Mesendoderm (in vitro differentiated cells): Measurements from ENCODE around the gene ADARB2.

Experiments used
- DNase-seq: peaks from one replicate; pipeline ENCODE4 v3.0.0; 2013
- H2AK5ac ChIP-seq: 2 replicates; pipeline ENCODE4 v1.6.1; 2013; ENCODE audit warnings: low read length, inconsistent platforms
- H2BK120ac ChIP-seq: 2 replicates; pipeline ENCODE4 v1.6.1; 2013; ENCODE audit warnings: low read depth, mild to moderate bottlenecking, low read length, moderate library complexity, mixed read lengths
- H2BK15ac ChIP-seq: replicated peaks from 2 replicates; pipeline ENCODE4 v1.6.1; 2013; ENCODE audit warnings: low read depth, mild to moderate bottlenecking, moderate library complexity
- H2BK5ac ChIP-seq: 2 replicates; pipeline ENCODE4 v1.6.1; 2013; ENCODE audit warnings: low read length, inconsistent platforms
- H3K18ac ChIP-seq: 2 replicates; pipeline ENCODE4 v1.6.1; 2013; ENCODE audit warnings: mild to moderate bottlenecking, low read length, mixed read lengths
- H3K23ac ChIP-seq: one replicate; pipeline ENCODE4 v1.6.1; 2013; ENCODE audit warnings: low read length
- H3K27ac ChIP-seq: 2 replicates; pipeline ENCODE4 v1.5.1; 2013; ENCODE audit warnings: low read depth, mild to moderate bottlenecking, inconsistent platforms, low read length, moderate library complexity
- H3K27me3 ChIP-seq: 2 replicates; pipeline ENCODE4 v1.6.1; 2013; ENCODE audit warnings: low read length, control low read depth, mild to moderate bottlenecking, inconsistent platforms; ENCODE audit not compliant: insufficient read depth, poor library complexity
- H3K36me3 ChIP-seq: 2 replicates; pipeline ENCODE4 v1.6.1; 2013; ENCODE audit warnings: low read length, inconsistent platforms; ENCODE audit not compliant: control insufficient read depth, insufficient read depth
- H3K4ac ChIP-seq: one replicate; pipeline ENCODE4 v1.6.1; 2013; ENCODE audit warnings: low read depth, mild to moderate bottlenecking, low read length, moderate library complexity
- H3K4me1 ChIP-seq: 2 replicates; pipeline ENCODE4 v1.6.1; 2013; ENCODE audit warnings: low read depth, low read length, inconsistent platforms; ENCODE audit not compliant: control insufficient read depth
- H3K4me2 ChIP-seq: 2 replicates; pipeline ENCODE4 v1.6.1; 2013; ENCODE audit warnings: low read length
- H3K4me3 ChIP-seq: 2 replicates; pipeline ENCODE4 v1.5.1; 2013; ENCODE audit warnings: mild to moderate bottlenecking, low read length
- H3K56ac ChIP-seq: one replicate; pipeline ENCODE4 v1.6.1; 2013; ENCODE audit warnings: low read length
- H3K79me1 ChIP-seq: 2 replicates; pipeline ENCODE4 v1.6.1; 2013; ENCODE audit warnings: low read length, inconsistent platforms
- H3K79me2 ChIP-seq: 2 replicates; pipeline ENCODE4 v1.6.1; 2013; ENCODE audit warnings: mild to moderate bottlenecking, low read length; ENCODE audit not compliant: control insufficient read depth, insufficient read depth
- H3K9ac ChIP-seq: 2 replicates; pipeline ENCODE4 v1.6.1; 2013; ENCODE audit warnings: low read length, inconsistent platforms
- H4K5ac ChIP-seq: one replicate; pipeline ENCODE4 v1.6.1; 2013; ENCODE audit warnings: low read length
- H4K8ac ChIP-seq: one replicate; pipeline ENCODE4 v1.6.1; 2013; ENCODE audit warnings: low read depth, mild to moderate bottlenecking, control low read depth, low read length, moderate library complexity
- WGBS: extraction: QIAGEN DNeasy Blood & Tissue Kit; methylation state at CpG from one replicate; pipeline ENCODE4 v1.1.7; 2013; ENCODE audit warnings: low lambda C conversion rate, missing lambda C conversion rate; ENCODE audit not compliant: insufficient coverage; ENCODE audit errors: extremely low coverage; 5-methylcytosine and 5-hydroxymethylcytosine counted together

The ADARB2 gene

GRCh38 chr10:1524540-1524939 lies 212.8 kb downstream of the ADARB2 start:
- no peak overlapping the region for H3K9ac ChIP-seq
- no peaks in the 10 kb centered on the region for H3K79me2 ChIP-seq
- no peaks in the 10 kb centered on the region for H3K36me3 ChIP-seq
- H2AK5ac ChIP-seq = no peak overlapping the region
- no peak overlapping the region for H3K23ac ChIP-seq
- H3K4ac ChIP-seq = no peak overlapping the region
- no peak overlapping the region for H2BK15ac ChIP-seq
- DNase-seq = no peak
- no peak overlapping the region for H2BK120ac ChIP-seq
- H2BK5ac ChIP-seq = no peak overlapping the region
- no peaks in the 10 kb centered on the region for H3K79me1 ChIP-seq
- no peak overlapping the region for H3K4me2 ChIP-seq
- no peak overlapping the region for H3K56ac ChIP-seq
- no peak overlapping the region for H4K5ac ChIP-seq
- no CpG with 5 or more reads among the region's 7 CpGs for WGBS
- peaks cover 3% of the 10 kb centered on the region for H3K4me1 ChIP-seq
- H3K27me3 ChIP-seq = no peaks in the 10 kb centered on the region
- H3K4me3 ChIP-seq = no peak overlapping the region
- no peak overlapping the region for H4K8ac ChIP-seq
- no peak overlapping the region for H3K27ac ChIP-seq
- H3K18ac ChIP-seq = no peak overlapping the region

GRCh38 chr10:1523221-1523620 lies 214.1 kb downstream of the ADARB2 start:
- Histone ChIP-seq H3K56ac (no peak overlapping the region), H4K5ac (no peak overlapping the region), H3K79me1 (no peaks in the 10 kb centered on the region), H3K4ac (no peak overlapping the region), H2AK5ac (no peak overlapping the region), H3K4me3 (no peak overlapping the region), H3K36me3 (no peaks in the 10 kb centered on the region), H2BK5ac (no peak overlapping the region), H3K18ac (no peak overlapping the region), H3K23ac (no peak overlapping the region), H3K4me1 (peaks cover 3% of the 10 kb centered on the region), H2BK15ac (no peak overlapping the region), H3K27me3 (no peaks in the 10 kb centered on the region), H4K8ac (no peak overlapping the region), H3K9ac (no peak overlapping the region), H3K4me2 (no peak overlapping the region), H3K79me2 (no peaks in the 10 kb centered on the region), H2BK120ac (no peak overlapping the region), H3K27ac (no peak overlapping the region)
- DNase-seq = no peak
- WGBS = no CpG with 5 or more reads among the region's 8 CpGs

- Histone ChIP-seq H4K5ac (no peak overlapping the region), H3K4me3 (no peak overlapping the region), H3K23ac (no peak overlapping the region), H3K79me2 (no peaks in the 10 kb centered on the region), H2BK5ac (no peak overlapping the region), H3K27ac (no peak overlapping the region), H4K8ac (no peak overlapping the region), H3K4me1 (peaks cover 3% of the 10 kb centered on the region), H2BK120ac (no peak overlapping the region), H3K56ac (no peak overlapping the region), H3K18ac (no peak overlapping the region), H2BK15ac (no peak overlapping the region), H3K4ac (no peak overlapping the region), H3K27me3 (no peaks in the 10 kb centered on the region), H3K36me3 (no peaks in the 10 kb centered on the region), H2AK5ac (no peak overlapping the region), H3K9ac (no peak overlapping the region), H3K79me1 (no peaks in the 10 kb centered on the region), H3K4me2 (no peak overlapping the region)
- DNase-seq = peak; percentile 12
- no CpG with 5 or more reads among the region's 4 CpGs for WGBS
These were observed 215.1 kb downstream of the ADARB2 start for GRCh38 chr10:1522237-1522636.

- Histone ChIP-seq H3K18ac (no peak overlapping the region), H3K79me2 (no peaks in the 10 kb centered on the region), H3K9ac (no peak overlapping the region), H3K4me1 (peaks cover 3% of the 10 kb centered on the region), H3K23ac (no peak overlapping the region), H3K27me3 (no peaks in the 10 kb centered on the region), H2BK15ac (no peak overlapping the region), H3K79me1 (no peaks in the 10 kb centered on the region), H3K56ac (no peak overlapping the region), H3K4me3 (no peak overlapping the region), H2BK120ac (no peak overlapping the region), H4K8ac (no peak overlapping the region), H3K4me2 (no peak overlapping the region), H3K4ac (no peak overlapping the region), H2AK5ac (no peak overlapping the region), H3K36me3 (no peaks in the 10 kb centered on the region), H3K27ac (no peak overlapping the region), H2BK5ac (no peak overlapping the region), H4K5ac (no peak overlapping the region)
- no CpG with 5 or more reads among the region's 6 CpGs for WGBS
- no peak for DNase-seq
These were observed 215.6 kb downstream of the ADARB2 start for GRCh38 chr10:1521741-1522140.

DNA sequence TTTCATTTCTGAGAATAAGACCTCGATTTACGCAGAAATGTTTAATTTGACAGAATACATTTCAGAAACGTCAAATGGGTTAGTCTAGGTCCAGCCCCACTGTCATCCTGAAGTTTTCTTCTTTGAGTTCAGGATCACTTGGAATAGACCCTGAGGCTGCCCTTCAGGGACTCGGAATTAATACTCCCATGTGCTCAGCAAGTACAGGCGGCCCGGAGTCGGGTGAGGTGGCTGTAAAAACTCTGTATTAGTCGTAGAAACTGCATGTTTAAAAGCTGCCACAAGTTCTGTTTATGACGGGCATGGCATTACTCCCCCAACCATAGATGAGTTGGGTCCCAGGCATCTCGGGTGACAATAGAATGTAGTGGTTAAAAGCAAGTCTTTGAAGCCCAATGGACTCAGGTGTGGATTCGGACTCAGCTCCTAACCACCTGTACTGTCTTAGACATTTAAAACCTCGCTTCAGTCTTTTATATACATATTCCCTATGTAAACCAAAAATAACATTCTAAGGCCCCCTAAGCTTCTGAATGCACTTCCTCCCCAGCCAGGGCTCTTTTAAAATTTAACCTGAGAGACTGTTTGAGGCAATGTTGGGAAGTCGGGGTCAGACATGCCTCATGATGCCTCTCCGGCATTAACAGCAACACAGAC lies 216.3 kb downstream of the ADARB2 start:
- Histone ChIP-seq H2AK5ac (no peak overlapping the region), H3K79me1 (no peaks in the 10 kb centered on the region), H4K5ac (no peak overlapping the region), H3K36me3 (no peaks in the 10 kb centered on the region), H3K4me1 (peaks cover 3% of the 10 kb centered on the region), H2BK15ac (no peak overlapping the region), H3K18ac (no peak overlapping the region), H3K23ac (no peak overlapping the region), H3K4me3 (no peak overlapping the region), H3K4ac (no peak overlapping the region), H3K27me3 (no peaks in the 10 kb centered on the region), H3K4me2 (no peak overlapping the region), H2BK120ac (no peak overlapping the region), H4K8ac (no peak overlapping the region), H3K27ac (no peak overlapping the region), H3K9ac (no peak overlapping the region), H2BK5ac (no peak overlapping the region), H3K79me2 (no peaks in the 10 kb centered on the region), H3K56ac (no peak overlapping the region)
- no peak for DNase-seq
- WGBS = no CpG with 5 or more reads among the region's 14 CpGs

- no peak for DNase-seq
- Histone ChIP-seq H3K4me2 (no peak overlapping the region), H3K18ac (no peak overlapping the region), H3K27ac (no peak overlapping the region), H2BK15ac (no peak overlapping the region), H3K27me3 (no peaks in the 10 kb centered on the region), H2AK5ac (no peak overlapping the region), H3K56ac (no peak overlapping the region), H2BK120ac (no peak overlapping the region), H3K23ac (no peak overlapping the region), H2BK5ac (no peak overlapping the region), H3K79me2 (no peaks in the 10 kb centered on the region), H4K5ac (no peak overlapping the region), H3K9ac (no peak overlapping the region), H3K4ac (no peak overlapping the region), H3K36me3 (no peaks in the 10 kb centered on the region), H3K79me1 (no peaks in the 10 kb centered on the region), H4K8ac (no peak overlapping the region), H3K4me1 (peaks cover 3% of the 10 kb centered on the region), H3K4me3 (no peak overlapping the region)
- WGBS = no CpG with 5 or more reads among the region's 6 CpGs
These were observed 217.9 kb downstream of the ADARB2 start for GRCh38 chr10:1519391-1519790.
